Neural cell (in vitro differentiated cells): ENCODE results near the gene SH3BGRL2. TPM values are rescaled to one million over a fixed set of nuclear protein-coding genes. Genes with fewer than 3 reads are reported as not detected.

ENCODE experiments used
- H2AFZ ChIP-seq: fragments of 200-600, 300-800 bp; sonication (generic), shearing (Covaris generic); 2 replicates; pipeline ENCODE4 v1.6.0; 2014; ENCODE audit warnings: low read depth, mild to moderate bottlenecking, antibody characterized with exemption, low read length, moderate library complexity
- H3F3A ChIP-seq: fragments of 200-600 bp; shearing (Covaris generic); 2 replicates; pipeline ENCODE4 v1.6.1; 2016; ENCODE audit warnings: mild to moderate bottlenecking, moderate library complexity, mixed read lengths, antibody characterized with exemption, low read length; ENCODE audit not compliant: insufficient read depth, poor library complexity, severe bottlenecking
- H3K27ac ChIP-seq: fragments of 200-600, 300-800 bp; sonication (generic), shearing (Covaris generic); 2 replicates; pipeline ENCODE4 v1.5.1; 2014; ENCODE audit warnings: mild to moderate bottlenecking, low read length, moderate library complexity
- H3K27me3 ChIP-seq: fragments of 300-800, 200-600 bp; sonication (generic), shearing (Covaris generic); 2 replicates; pipeline ENCODE4 v1.6.0; 2014; ENCODE audit warnings: mild to moderate bottlenecking, low read depth, low read length, moderate library complexity; ENCODE audit not compliant: insufficient read depth
- H3K36me3 ChIP-seq: fragments of 300-800, 200-600 bp; sonication (generic), shearing (Covaris generic); 2 replicates; pipeline ENCODE4 v1.5.1; 2014; ENCODE audit warnings: mild to moderate bottlenecking, antibody characterized with exemption, low read length, moderate library complexity; ENCODE audit not compliant: insufficient read depth
- H3K4me2 ChIP-seq: fragments of 300-800, 200-600 bp; sonication (generic), shearing (Covaris generic); 2 replicates; pipeline ENCODE4 v1.6.0; 2014; ENCODE audit warnings: mild to moderate bottlenecking, low read length
- H3K4me3 ChIP-seq: fragments of 300-800, 200-600 bp; sonication (generic), shearing (Covaris generic); 2 replicates; pipeline ENCODE4 v1.5.1; 2014; ENCODE audit warnings: mild to moderate bottlenecking, low read length, moderate library complexity
- H3K79me2 ChIP-seq: fragments of 200-600 bp; shearing (Covaris generic); replicated peaks from 2 replicates; pipeline ENCODE4 v1.6.0; 2014; ENCODE audit warnings: mild to moderate bottlenecking, low read length, moderate library complexity; ENCODE audit not compliant: insufficient read depth
- H3K9ac ChIP-seq: fragments of 300-800, 200-600 bp; sonication (generic), shearing (Covaris generic); 2 replicates; pipeline ENCODE4 v1.6.1; 2016; ENCODE audit warnings: mild to moderate bottlenecking, low read length, mixed read lengths
- H3K9me2 ChIP-seq: fragments of 200-600 bp; shearing (Covaris generic); 2 replicates; pipeline ENCODE4 v1.6.1; 2016; ENCODE audit warnings: mild to moderate bottlenecking, low read length, mixed read lengths; ENCODE audit not compliant: insufficient read depth
- H3K9me3 ChIP-seq: fragments of 200-600, 300-800 bp; sonication (generic), shearing (Covaris generic); 2 replicates; pipeline ENCODE4 v1.6.1; 2016; ENCODE audit warnings: mild to moderate bottlenecking, mixed run types, low read length, moderate library complexity, mixed read lengths
- H4K20me1 ChIP-seq: fragments of 200-600 bp; shearing (Covaris generic); 2 replicates; pipeline ENCODE4 v1.6.1; 2016; ENCODE audit warnings: mild to moderate bottlenecking, mixed run types; ENCODE audit not compliant: insufficient read depth
- CTCF ChIP-seq: fragments of 450-650 bp; IDR thresholded peaks from 2 replicates; pipeline ENCODE4 v1.5.1; 2014; ENCODE audit warnings: antibody characterized with exemption, mild to moderate bottlenecking, moderate library complexity; ENCODE audit not compliant: poor library complexity, severe bottlenecking
- EP300 ChIP-seq: fragments of 450-650 bp; conservative IDR thresholded peaks from 2 replicates; pipeline ENCODE4 v1.6.1; 2014; ENCODE audit warnings: antibody characterized with exemption, mild to moderate bottlenecking, moderate library complexity; ENCODE audit not compliant: poor library complexity, severe bottlenecking
- EZH2 ChIP-seq: fragments of 200-600, 300-800 bp; shearing (Covaris generic), sonication (generic); IDR thresholded peaks from 2 replicates; pipeline ENCODE4 v1.6.1; 2014; ENCODE audit warnings: antibody characterized with exemption, low read length, borderline replicate concordance, mild to moderate bottlenecking; ENCODE audit not compliant: insufficient read depth, poor library complexity, severe bottlenecking
- MXI1 ChIP-seq: fragments of 450-650 bp; conservative IDR thresholded peaks from 2 replicates; pipeline ENCODE4 v1.6.1; 2014; ENCODE audit warnings: antibody characterized with exemption, mild to moderate bottlenecking; ENCODE audit not compliant: poor library complexity, severe bottlenecking
- POLR2AphosphoS5 ChIP-seq: IDR thresholded peaks from 2 replicates; pipeline ENCODE4 v1.6.1; 2012
- RAD21 ChIP-seq: fragments of 450-650 bp; conservative IDR thresholded peaks from 2 replicates; pipeline ENCODE4 v1.6.1; 2014; ENCODE audit warnings: antibody characterized with exemption, mild to moderate bottlenecking, moderate library complexity
- SMC3 ChIP-seq: fragments of 450-650 bp; conservative IDR thresholded peaks from 2 replicates; pipeline ENCODE4 v1.6.1; 2014; ENCODE audit warnings: antibody characterized with exemption, mild to moderate bottlenecking, moderate library complexity; ENCODE audit not compliant: poor library complexity
- TAF1 ChIP-seq: IDR thresholded peaks from 2 replicates; pipeline ENCODE4 v1.6.1; 2012; ENCODE audit warnings: low read depth
- polyA plus RNA-seq: library from polyadenylated mRNA; depleted of rRNA; stranded (reverse); fragments of >200 nt; gene quantifications from 2 replicates; pipeline ENCODE4 v1.2.3, GENCODE V29; 2014
- TF ChIP-seq, protein P1 (sequence below): IDR thresholded peaks from 2 replicates; pipeline ENCODE4 v1.6.1; 2012; ENCODE audit warnings: borderline replicate concordance

Gene SH3BGRL2
- polyA plus RNA-seq, 1 donor from 2014 or later = 25.3 TPM

DNA sequence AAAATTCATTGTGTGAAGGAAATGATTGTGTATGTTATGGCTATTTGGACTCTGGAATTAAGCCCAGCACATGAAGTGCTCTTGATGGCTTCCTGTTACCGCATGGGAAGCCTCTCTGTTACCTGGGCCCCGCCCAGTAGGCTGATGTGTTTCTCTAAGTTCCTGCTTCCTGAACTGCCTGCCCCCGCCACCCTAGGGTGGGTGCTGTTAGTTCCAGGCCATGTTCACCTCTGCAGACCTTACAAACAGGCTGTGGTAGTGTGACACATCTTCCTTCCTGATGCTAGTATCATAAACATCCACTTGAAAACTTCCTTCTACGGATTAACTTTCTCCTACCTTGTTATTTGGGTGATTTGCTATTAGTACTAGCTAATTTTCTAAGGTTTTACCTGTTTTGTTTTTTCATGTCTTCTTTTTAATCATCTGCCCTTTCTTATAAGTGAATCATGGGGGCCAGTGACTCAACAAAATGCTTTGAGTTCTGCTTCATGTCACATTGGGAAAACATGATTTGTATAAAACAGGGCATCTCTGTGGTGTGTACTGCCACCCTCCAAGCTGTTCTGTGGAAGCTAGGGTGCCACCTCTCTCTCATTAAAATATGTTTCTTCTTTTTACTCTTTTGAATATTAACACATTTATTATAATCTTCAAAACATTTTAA lies 40.6 kb downstream of the SH3BGRL2 start:
- Histone ChIP-seq H3K9me3 (no peaks in the 10 kb centered on the region), H3K27ac (no peak overlapping the region), H3K9me2 (no peaks in the 10 kb centered on the region), H3K9ac (no peak overlapping the region), H3K4me3 (no peak overlapping the region), H3F3A (no peaks in the 10 kb centered on the region), H2AFZ (no peak overlapping the region), H3K79me2 (no peaks in the 10 kb centered on the region), H3K27me3 (no peaks in the 10 kb centered on the region), H3K4me2 (no peak overlapping the region), H3K36me3 (no peaks in the 10 kb centered on the region), H4K20me1 (no peaks in the 10 kb centered on the region)
- TF ChIP-seq RAD21 = no peak

- no peaks in the 10 kb centered on the region for H3K36me3 ChIP-seq
- TF ChIP-seq RAD21 (peak; percentile 65), EP300 (no peak), SMC3 (peak; percentile 63), CTCF (peak; percentile 60)
- no peak overlapping the region for H3K4me2 ChIP-seq
- H3K9me3 ChIP-seq = no peaks in the 10 kb centered on the region
- no peaks in the 10 kb centered on the region for H3K27me3 ChIP-seq
- no peaks in the 10 kb centered on the region for H3F3A ChIP-seq
- no peaks in the 10 kb centered on the region for H4K20me1 ChIP-seq
- no peak overlapping the region for H3K27ac ChIP-seq
- no peaks in the 10 kb centered on the region for H3K9me2 ChIP-seq
- H3K9ac ChIP-seq = no peak overlapping the region
- H3K79me2 ChIP-seq = no peaks in the 10 kb centered on the region
- H2AFZ ChIP-seq = no peak overlapping the region
- no peak overlapping the region for H3K4me3 ChIP-seq
Measured at GRCh38 chr6:79672631-79673111, 41.5 kb downstream of the SH3BGRL2 start.

GRCh38 chr6:79673947-79674346 lies 42.8 kb downstream of the SH3BGRL2 start:
- no peak overlapping the region for H2AFZ ChIP-seq
- H3K9ac ChIP-seq = no peak overlapping the region
- H3K4me2 ChIP-seq = no peak overlapping the region
- peaks cover 1% of the 10 kb centered on the region for H3K79me2 ChIP-seq
- no peaks in the 10 kb centered on the region for H3K27me3 ChIP-seq
- no peaks in the 10 kb centered on the region for H3F3A ChIP-seq
- TF ChIP-seq RAD21 (no peak), EP300 (no peak), MXI1 (no peak), TAF1 (no peak), EZH2 (no peak), POLR2AphosphoS5 (no peak), SMC3 (no peak), CTCF (no peak)
- TF ChIP-seq, protein P1, sequence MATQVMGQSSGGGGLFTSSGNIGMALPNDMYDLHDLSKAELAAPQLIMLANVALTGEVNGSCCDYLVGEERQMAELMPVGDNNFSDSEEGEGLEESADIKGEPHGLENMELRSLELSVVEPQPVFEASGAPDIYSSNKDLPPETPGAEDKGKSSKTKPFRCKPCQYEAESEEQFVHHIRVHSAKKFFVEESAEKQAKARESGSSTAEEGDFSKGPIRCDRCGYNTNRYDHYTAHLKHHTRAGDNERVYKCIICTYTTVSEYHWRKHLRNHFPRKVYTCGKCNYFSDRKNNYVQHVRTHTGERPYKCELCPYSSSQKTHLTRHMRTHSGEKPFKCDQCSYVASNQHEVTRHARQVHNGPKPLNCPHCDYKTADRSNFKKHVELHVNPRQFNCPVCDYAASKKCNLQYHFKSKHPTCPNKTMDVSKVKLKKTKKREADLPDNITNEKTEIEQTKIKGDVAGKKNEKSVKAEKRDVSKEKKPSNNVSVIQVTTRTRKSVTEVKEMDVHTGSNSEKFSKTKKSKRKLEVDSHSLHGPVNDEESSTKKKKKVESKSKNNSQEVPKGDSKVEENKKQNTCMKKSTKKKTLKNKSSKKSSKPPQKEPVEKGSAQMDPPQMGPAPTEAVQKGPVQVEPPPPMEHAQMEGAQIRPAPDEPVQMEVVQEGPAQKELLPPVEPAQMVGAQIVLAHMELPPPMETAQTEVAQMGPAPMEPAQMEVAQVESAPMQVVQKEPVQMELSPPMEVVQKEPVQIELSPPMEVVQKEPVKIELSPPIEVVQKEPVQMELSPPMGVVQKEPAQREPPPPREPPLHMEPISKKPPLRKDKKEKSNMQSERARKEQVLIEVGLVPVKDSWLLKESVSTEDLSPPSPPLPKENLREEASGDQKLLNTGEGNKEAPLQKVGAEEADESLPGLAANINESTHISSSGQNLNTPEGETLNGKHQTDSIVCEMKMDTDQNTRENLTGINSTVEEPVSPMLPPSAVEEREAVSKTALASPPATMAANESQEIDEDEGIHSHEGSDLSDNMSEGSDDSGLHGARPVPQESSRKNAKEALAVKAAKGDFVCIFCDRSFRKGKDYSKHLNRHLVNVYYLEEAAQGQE = no peak
- no peaks in the 10 kb centered on the region for H3K9me2 ChIP-seq
- H3K9me3 ChIP-seq = no peaks in the 10 kb centered on the region
- H3K36me3 ChIP-seq = no peaks in the 10 kb centered on the region
- H4K20me1 ChIP-seq = no peaks in the 10 kb centered on the region
- H3K27ac ChIP-seq = no peak overlapping the region
- H3K4me3 ChIP-seq = no peak overlapping the region
